H9 (cell line): ENCODE measurements around the gene LTB4R2. TPM values are rescaled to one million over a fixed set of nuclear protein-coding genes. Genes with fewer than 3 reads are reported as not detected.

ENCODE experiments used
- DNase-seq: peaks from one replicate; pipeline ENCODE4 v3.0.0-alpha.2; 2017
- H2AFZ ChIP-seq: one replicate; pipeline ENCODE4 v1.6.1; 2013; ENCODE audit warnings: mild to moderate bottlenecking, low read length, control low read depth, moderate library complexity
- H2AK5ac ChIP-seq: 2 replicates; pipeline ENCODE4 v1.6.1; 2013; ENCODE audit warnings: low read length, control low read depth, mixed read lengths; ENCODE audit not compliant: insufficient read length
- H2BK120ac ChIP-seq: one replicate; pipeline ENCODE4 v1.6.1; 2013; ENCODE audit warnings: low read depth, mild to moderate bottlenecking, low read length, control low read depth, inconsistent platforms; ENCODE audit not compliant: poor library complexity, severe bottlenecking
- H2BK12ac ChIP-seq: 2 replicates; pipeline ENCODE4 v1.6.1; 2013; ENCODE audit warnings: low read length, control low read depth, mixed read lengths, low read depth; ENCODE audit not compliant: insufficient read length
- H2BK15ac ChIP-seq: 2 replicates; pipeline ENCODE4 v1.6.1; 2013; ENCODE audit warnings: low read depth, low read length, control low read depth
- H2BK20ac ChIP-seq: one replicate; pipeline ENCODE4 v1.6.1; 2013; ENCODE audit warnings: low read depth, mild to moderate bottlenecking, low read length, control low read depth, inconsistent platforms; ENCODE audit not compliant: poor library complexity, severe bottlenecking
- H2BK5ac ChIP-seq: 2 replicates; pipeline ENCODE4 v1.6.1; 2013; ENCODE audit warnings: low read length, control low read depth, mixed read lengths; ENCODE audit not compliant: insufficient read length
- H3K14ac ChIP-seq: 2 replicates; pipeline ENCODE4 v1.6.1; 2013; ENCODE audit warnings: low read length, control low read depth; ENCODE audit not compliant: insufficient read depth
- H3K18ac ChIP-seq: 2 replicates; pipeline ENCODE4 v1.6.1; 2013; ENCODE audit warnings: low read depth, mild to moderate bottlenecking, mixed read lengths, low read length, control low read depth; ENCODE audit not compliant: insufficient read length
- H3K23ac ChIP-seq: 2 replicates; pipeline ENCODE4 v1.6.1; 2013; ENCODE audit warnings: low read length, control low read depth, mixed read lengths, low read depth; ENCODE audit not compliant: insufficient read length
- H3K23me2 ChIP-seq: 2 replicates; pipeline ENCODE4 v1.6.1; 2013; ENCODE audit warnings: low read depth, mild to moderate bottlenecking, mixed read lengths, low read length, control low read depth; ENCODE audit not compliant: insufficient read length, poor library complexity, severe bottlenecking
- H3K27ac ChIP-seq: 2 replicates; pipeline ENCODE4 v1.5.1; 2013; ENCODE audit warnings: low read length, control low read depth, mixed read lengths, low read depth; ENCODE audit not compliant: insufficient read length
- H3K27me3 ChIP-seq: 2 replicates; pipeline ENCODE4 v1.6.1; 2013; ENCODE audit warnings: low read length, control low read depth, inconsistent platforms; ENCODE audit not compliant: insufficient read depth
- H3K4ac ChIP-seq: 2 replicates; pipeline ENCODE4 v1.6.1; 2013; ENCODE audit warnings: low read depth, mild to moderate bottlenecking, control low read depth, inconsistent platforms, low read length, moderate library complexity
- H3K4me1 ChIP-seq: 2 replicates; pipeline ENCODE4 v1.6.1; 2013; ENCODE audit warnings: low read length, control low read depth, inconsistent platforms; ENCODE audit not compliant: insufficient read depth
- H3K4me2 ChIP-seq: 2 replicates; pipeline ENCODE4 v1.6.1; 2013; ENCODE audit warnings: low read length, control low read depth, mixed read lengths; ENCODE audit not compliant: insufficient read length, insufficient read depth
- H3K56ac ChIP-seq: 2 replicates; pipeline ENCODE4 v1.6.1; 2013; ENCODE audit warnings: low read depth, mild to moderate bottlenecking, mixed read lengths, low read length, control low read depth; ENCODE audit not compliant: insufficient read length
- H3K79me1 ChIP-seq: 2 replicates; pipeline ENCODE4 v1.6.1; 2013; ENCODE audit warnings: low read depth, mild to moderate bottlenecking, moderate library complexity, low read length, control low read depth, inconsistent platforms; ENCODE audit not compliant: insufficient read depth, poor library complexity, severe bottlenecking
- H3K79me2 ChIP-seq: 2 replicates; pipeline ENCODE4 v1.6.1; 2013; ENCODE audit warnings: low read length, control low read depth, inconsistent platforms; ENCODE audit not compliant: insufficient read depth
- H3K9ac ChIP-seq: 2 replicates; pipeline ENCODE4 v1.6.1; 2013; ENCODE audit warnings: low read length, control low read depth, mixed read lengths; ENCODE audit not compliant: insufficient read length; ENCODE audit errors: extremely low read depth
- H3K9me3 ChIP-seq: one replicate; pipeline ENCODE4 v1.6.1; 2013; ENCODE audit warnings: low read depth, low read length, inconsistent platforms; ENCODE audit not compliant: control insufficient read depth
- H3T11ph ChIP-seq: one replicate; pipeline ENCODE4 v1.6.1; 2013; ENCODE audit warnings: mild to moderate bottlenecking, low read length, control low read depth, inconsistent platforms
- H4K20me1 ChIP-seq: one replicate; pipeline ENCODE4 v1.6.1; 2013; ENCODE audit not compliant: control insufficient read depth, insufficient read length, insufficient read depth
- H4K5ac ChIP-seq: 2 replicates; pipeline ENCODE4 v1.6.1; 2013; ENCODE audit warnings: low read depth, mild to moderate bottlenecking, mixed read lengths, low read length, control low read depth; ENCODE audit not compliant: insufficient read length
- H4K8ac ChIP-seq: replicated peaks from 2 replicates; pipeline ENCODE4 v1.6.1; 2013; ENCODE audit warnings: low read length, control low read depth, mixed read lengths, low read depth; ENCODE audit not compliant: insufficient read length
- H4K91ac ChIP-seq: 2 replicates; pipeline ENCODE4 v1.6.1; 2013; ENCODE audit warnings: low read depth, mild to moderate bottlenecking, moderate library complexity, mixed read lengths, low read length, control low read depth; ENCODE audit not compliant: insufficient read length
- H3K27ac Mint-ChIP-seq, 3 experiments: 2 replicates in 2 of 3; 3 replicates in 1 of 3; pipeline ENCODE4 v1.8.0; 2020 to 2021; ENCODE audit warnings: mixed read lengths in 3 of 3, mild to moderate bottlenecking in 1 of 3, moderate library complexity in 1 of 3
- H3K27me3 Mint-ChIP-seq: 2 replicates; pipeline ENCODE4 v1.8.0; 2021; ENCODE audit warnings: low read depth, mild to moderate bottlenecking, moderate library complexity, mixed read lengths
- H3K36me3 Mint-ChIP-seq, 3 experiments: 2 replicates in 2 of 3; 3 replicates in 1 of 3; pipeline ENCODE4 v1.8.0; 2020 to 2021; ENCODE audit warnings: low read depth in 3 of 3, mixed read lengths in 3 of 3; ENCODE audit not compliant: insufficient read depth in 1 of 3
- H3K4me1 Mint-ChIP-seq, 2 experiments: 2 replicates each; pipeline ENCODE4 v1.8.0; 2020; ENCODE audit warnings: mixed read lengths in 2 of 2
- H3K4me3 Mint-ChIP-seq, 2 experiments: 2 replicates in 1 of 2; 3 replicates in 1 of 2; pipeline ENCODE4 v1.8.0; 2020 to 2021; ENCODE audit warnings: mild to moderate bottlenecking in 2 of 2, mixed read lengths in 2 of 2, moderate library complexity in 1 of 2
- H3K9me3 Mint-ChIP-seq, 2 experiments: 2 replicates in 1 of 2; 3 replicates in 1 of 2; pipeline ENCODE4 v1.8.0; 2020; ENCODE audit warnings: mild to moderate bottlenecking in 2 of 2, mixed read lengths in 2 of 2, moderate library complexity in 1 of 2
- WGBS: extraction: QIAGEN DNeasy Blood & Tissue Kit; methylation state at CpG from one replicate; pipeline ENCODE4 v1.1.7; 2013; ENCODE audit warnings: missing lambda C conversion rate, low lambda C conversion rate, mixed read lengths; ENCODE audit not compliant: insufficient read length; ENCODE audit errors: extremely low coverage; 5-methylcytosine and 5-hydroxymethylcytosine counted together
- total RNA-seq: library from RNA; stranded (reverse); gene quantifications from 2 replicates; pipeline ENCODE4 v1.2.1, GENCODE V29; 2021
- TF ChIP-seq, protein P1 (sequence below): fragments of 200-600 bp; sonication (generic); conservative IDR thresholded peaks from 3 replicates; pipeline ENCODE4 v1.8.0; 2021; ENCODE audit warnings: antibody characterized with exemption, mild to moderate bottlenecking

The LTB4R2 gene
- total RNA-seq, 1 experiment from 2014 or later, result 13.4 TPM

DNA sequence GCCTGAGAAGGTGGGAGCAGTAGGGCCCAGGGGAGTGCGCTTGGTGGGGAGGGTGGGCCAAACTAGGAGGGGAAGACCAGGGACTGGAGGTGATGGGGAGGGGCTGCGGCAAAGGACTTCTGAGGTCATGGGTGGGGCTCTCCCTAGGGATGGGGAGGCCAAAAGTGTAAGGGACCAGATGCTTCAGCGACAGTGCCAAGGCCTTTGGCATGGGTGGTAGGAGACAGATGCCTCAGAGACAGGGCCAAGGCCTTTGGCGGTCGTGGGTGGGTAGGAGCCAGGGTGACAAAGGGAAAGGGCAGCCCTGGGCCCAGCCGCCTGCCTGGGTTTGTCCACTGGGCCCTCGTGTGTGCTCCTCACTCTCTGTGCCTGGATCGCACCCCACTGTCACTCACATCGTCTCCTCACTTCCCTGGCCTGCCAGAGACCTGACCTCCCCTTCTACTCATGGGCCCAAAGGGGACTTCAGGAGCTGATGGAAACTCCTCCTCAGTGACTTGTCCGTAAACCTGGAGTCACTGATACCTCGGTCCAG, 25.4 kb upstream of the LTB4R2 start:
- TF ChIP-seq, protein P1, sequence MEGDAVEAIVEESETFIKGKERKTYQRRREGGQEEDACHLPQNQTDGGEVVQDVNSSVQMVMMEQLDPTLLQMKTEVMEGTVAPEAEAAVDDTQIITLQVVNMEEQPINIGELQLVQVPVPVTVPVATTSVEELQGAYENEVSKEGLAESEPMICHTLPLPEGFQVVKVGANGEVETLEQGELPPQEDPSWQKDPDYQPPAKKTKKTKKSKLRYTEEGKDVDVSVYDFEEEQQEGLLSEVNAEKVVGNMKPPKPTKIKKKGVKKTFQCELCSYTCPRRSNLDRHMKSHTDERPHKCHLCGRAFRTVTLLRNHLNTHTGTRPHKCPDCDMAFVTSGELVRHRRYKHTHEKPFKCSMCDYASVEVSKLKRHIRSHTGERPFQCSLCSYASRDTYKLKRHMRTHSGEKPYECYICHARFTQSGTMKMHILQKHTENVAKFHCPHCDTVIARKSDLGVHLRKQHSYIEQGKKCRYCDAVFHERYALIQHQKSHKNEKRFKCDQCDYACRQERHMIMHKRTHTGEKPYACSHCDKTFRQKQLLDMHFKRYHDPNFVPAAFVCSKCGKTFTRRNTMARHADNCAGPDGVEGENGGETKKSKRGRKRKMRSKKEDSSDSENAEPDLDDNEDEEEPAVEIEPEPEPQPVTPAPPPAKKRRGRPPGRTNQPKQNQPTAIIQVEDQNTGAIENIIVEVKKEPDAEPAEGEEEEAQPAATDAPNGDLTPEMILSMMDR, result no peak
- Histone ChIP-seq H4K5ac (no peak overlapping the region), H3K27ac (no peak overlapping the region), H2BK20ac (no peak overlapping the region), H3K4me1 (no peaks in the 10 kb centered on the region), H3K79me2 (no peaks in the 10 kb centered on the region), H2BK12ac (no peak overlapping the region), H2AFZ (no peak overlapping the region), H4K20me1 (no peaks in the 10 kb centered on the region), H3K9ac (peak overlapping the region; percentile 9), H3K14ac (no peak overlapping the region; the same call in 1 of the 2 replicates), H3K27me3 (no peaks in the 10 kb centered on the region), H4K91ac (no peak overlapping the region), H3T11ph (no peak overlapping the region), H4K8ac (no peak overlapping the region), H3K4me2 (no peak overlapping the region), H3K18ac (no peak overlapping the region), H3K23ac (no peak overlapping the region), H2BK120ac (no peak overlapping the region), H3K23me2 (no peaks in the 10 kb centered on the region), H3K56ac (no peak overlapping the region), H3K4ac (no peak overlapping the region), H2BK15ac (no peak overlapping the region), H2AK5ac (no peak overlapping the region), H3K9me3 (no peaks in the 10 kb centered on the region), H2BK5ac (no peak overlapping the region), H3K79me1 (no peaks in the 10 kb centered on the region)
- H3K27me3 Mint-ChIP-seq, result no peaks in the 10 kb centered on the region
- no peaks in the 10 kb centered on the region for H3K36me3 Mint-ChIP-seq
- H3K9me3 Mint-ChIP-seq, result no peaks in the 10 kb centered on the region
- H3K27ac Mint-ChIP-seq, result peak overlapping the region in 1 of 3 experiments; percentile 39; a peak in 1 of 7 replicates
- WGBS, result no CpG with 5 or more reads among the region's 11 CpGs
- no peak overlapping the region for H3K4me3 Mint-ChIP-seq
- DNase-seq, result no peak
- H3K4me1 Mint-ChIP-seq, result peaks cover 2% of the 10 kb centered on the region in 2 experiments; a peak in 1 of 4 replicates
